ENCODE results near the gene SH3RF2.
"Not testable (repeated sequence)": the region's sequence is repeated elsewhere in the genome, so short reads cannot be mapped to it uniquely, and the experiment has no call there.

Gene SH3RF2

GRCh38 chr5:145951071-145951470 is 14.7 kb downstream of the SH3RF2 start:
- DNase-seq (ENCODE audit: low spot score): no peak

- DNase-seq (ENCODE audit: low spot score): no peak
Measured at GRCh38 chr5:145953202-145953601, 16.8 kb downstream of the SH3RF2 start.

- not testable (repeated sequence) for DNase-seq (ENCODE audit: low spot score)
Measured at GRCh38 chr5:145954140-145954539, 17.8 kb downstream of the SH3RF2 start.

- no peak for DNase-seq (ENCODE audit: low spot score)
Measured at GRCh38 chr5:145957388-145957787, 21.0 kb downstream of the SH3RF2 start.

- DNase-seq (ENCODE audit: low spot score): no peak
Measured at GRCh38 chr5:145958436-145958835, 22.1 kb downstream of the SH3RF2 start.

GRCh38 chr5:145960166-145960565 is 23.8 kb downstream of the SH3RF2 start:
- no peak for DNase-seq (ENCODE audit: low spot score)

GRCh38 chr5:145960848-145961600 is 24.6 kb downstream of the SH3RF2 start:
- no peak for DNase-seq (ENCODE audit: low spot score)

- DNase-seq (ENCODE audit: low spot score): no peak
Measured at GRCh38 chr5:145962001-145962400, 25.6 kb downstream of the SH3RF2 start.

GRCh38 chr5:145964008-145964407 is 27.6 kb downstream of the SH3RF2 start:
- DNase-seq (ENCODE audit: low spot score): not testable (repeated sequence)

GRCh38 chr5:145965804-145966203 is 29.4 kb downstream of the SH3RF2 start:
- DNase-seq (ENCODE audit: low spot score): no peak

GRCh38 chr5:145967296-145967695 is 30.9 kb downstream of the SH3RF2 start:
- DNase-seq (ENCODE audit: low spot score): no peak

- no peak for DNase-seq (ENCODE audit: low spot score)
Measured at GRCh38 chr5:145968970-145969713, 32.8 kb downstream of the SH3RF2 start.

GRCh38 chr5:145969714-145970092 is 33.3 kb downstream of the SH3RF2 start:
- no peak for DNase-seq (ENCODE audit: low spot score)

GRCh38 chr5:145971108-145971507 is 34.7 kb downstream of the SH3RF2 start:
- DNase-seq (ENCODE audit: low spot score): no peak

GRCh38 chr5:145971701-145972100 is 35.3 kb downstream of the SH3RF2 start:
- DNase-seq (ENCODE audit: low spot score): no peak

- no peak for DNase-seq (ENCODE audit: low spot score)
Measured at GRCh38 chr5:145975001-145975360, 38.6 kb downstream of the SH3RF2 start.

GRCh38 chr5:145975361-145976066 is 39.1 kb downstream of the SH3RF2 start:
- DNase-seq (ENCODE audit: low spot score): no peak

- no peak for DNase-seq (ENCODE audit: low spot score)
Measured at GRCh38 chr5:145976431-145977155, 40.2 kb downstream of the SH3RF2 start.

GRCh38 chr5:145978171-145978570 is 41.8 kb downstream of the SH3RF2 start:
- no peak for DNase-seq (ENCODE audit: low spot score)

GRCh38 chr5:145978708-145979107 is 42.3 kb downstream of the SH3RF2 start:
- DNase-seq (ENCODE audit: low spot score): no peak

- no peak for DNase-seq (ENCODE audit: low spot score)
Measured at GRCh38 chr5:145979270-145980223, 43.2 kb downstream of the SH3RF2 start.
